ENCODE results near the gene GYS2. TPM values are rescaled to one million over a fixed set of nuclear protein-coding genes. Genes with fewer than 3 reads are reported as not detected.

Gene GYS2
- total RNA-seq, 6 experiments from 2014 or later: not detected

DNA sequence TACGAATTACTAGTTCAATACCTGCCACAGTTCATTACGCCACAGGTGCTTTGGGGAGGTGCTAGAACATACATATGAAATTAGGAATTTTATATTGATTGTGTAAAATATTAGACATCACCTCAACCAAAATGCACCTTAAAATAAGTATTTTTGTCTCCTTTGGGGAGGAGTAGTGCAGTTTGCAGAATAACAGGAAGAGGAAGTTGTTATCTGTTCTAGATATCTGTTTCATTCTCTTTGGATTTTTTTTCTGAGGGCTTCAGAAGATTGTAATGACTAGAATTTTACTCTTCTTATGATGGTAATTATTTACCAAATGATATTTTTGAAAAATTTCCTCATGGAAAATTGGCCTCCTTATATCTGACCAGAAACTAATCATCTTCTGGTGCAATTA is 9.9 kb upstream of the GYS2 start:
- Mint-ChIP-seq H3K27me3 (ENCODE audit: insufficient read depth) (no peaks in the 10 kb centered on the region; the same call in 1 of the 2 replicates), H3K36me3 (ENCODE audit: low read depth) (no peaks in the 10 kb centered on the region), H3K4me3 (no peak overlapping the region), H3K9me3 (no peaks in the 10 kb centered on the region), H3K4me1 (ENCODE audit: low read depth) (no peaks in the 10 kb centered on the region), H3K27ac (no peak overlapping the region)
- no peak for DNase-seq
- TF ChIP-seq, protein P1, sequence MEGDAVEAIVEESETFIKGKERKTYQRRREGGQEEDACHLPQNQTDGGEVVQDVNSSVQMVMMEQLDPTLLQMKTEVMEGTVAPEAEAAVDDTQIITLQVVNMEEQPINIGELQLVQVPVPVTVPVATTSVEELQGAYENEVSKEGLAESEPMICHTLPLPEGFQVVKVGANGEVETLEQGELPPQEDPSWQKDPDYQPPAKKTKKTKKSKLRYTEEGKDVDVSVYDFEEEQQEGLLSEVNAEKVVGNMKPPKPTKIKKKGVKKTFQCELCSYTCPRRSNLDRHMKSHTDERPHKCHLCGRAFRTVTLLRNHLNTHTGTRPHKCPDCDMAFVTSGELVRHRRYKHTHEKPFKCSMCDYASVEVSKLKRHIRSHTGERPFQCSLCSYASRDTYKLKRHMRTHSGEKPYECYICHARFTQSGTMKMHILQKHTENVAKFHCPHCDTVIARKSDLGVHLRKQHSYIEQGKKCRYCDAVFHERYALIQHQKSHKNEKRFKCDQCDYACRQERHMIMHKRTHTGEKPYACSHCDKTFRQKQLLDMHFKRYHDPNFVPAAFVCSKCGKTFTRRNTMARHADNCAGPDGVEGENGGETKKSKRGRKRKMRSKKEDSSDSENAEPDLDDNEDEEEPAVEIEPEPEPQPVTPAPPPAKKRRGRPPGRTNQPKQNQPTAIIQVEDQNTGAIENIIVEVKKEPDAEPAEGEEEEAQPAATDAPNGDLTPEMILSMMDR (IDR thresholded peaks at IDR 0.05): no peak

DNA sequence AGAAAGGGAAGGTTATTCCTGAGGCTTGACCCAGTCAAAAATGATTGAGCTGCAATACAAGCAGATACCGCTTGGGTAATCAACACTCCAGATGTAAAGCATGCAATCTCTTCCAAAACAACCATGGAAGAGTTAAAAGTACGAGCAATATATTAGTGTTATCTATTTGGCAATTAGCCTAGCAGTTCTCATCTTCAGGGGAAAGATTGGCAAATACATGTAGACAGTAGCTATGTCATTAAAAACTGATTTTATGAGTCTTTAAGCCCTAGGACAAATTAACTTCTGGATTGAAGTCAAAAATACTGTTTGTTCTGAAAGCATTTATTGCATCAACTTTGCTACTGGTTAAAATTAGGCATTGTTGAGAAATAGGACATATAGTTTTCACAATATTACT is 9.3 kb upstream of the GYS2 start:
- H3K4me3 Mint-ChIP-seq: no peak overlapping the region
- H3K9me3 Mint-ChIP-seq: no peaks in the 10 kb centered on the region
- no peak for DNase-seq
- H3K27ac Mint-ChIP-seq: no peak overlapping the region
- H3K27me3 Mint-ChIP-seq (ENCODE audit: insufficient read depth): no peaks in the 10 kb centered on the region; the same call in 1 of the 2 replicates
- TF ChIP-seq, protein P1 (IDR thresholded peaks at IDR 0.05): peak; percentile 55
- H3K4me1 Mint-ChIP-seq (ENCODE audit: low read depth): no peaks in the 10 kb centered on the region
- no peaks in the 10 kb centered on the region for H3K36me3 Mint-ChIP-seq (ENCODE audit: low read depth)

DNA sequence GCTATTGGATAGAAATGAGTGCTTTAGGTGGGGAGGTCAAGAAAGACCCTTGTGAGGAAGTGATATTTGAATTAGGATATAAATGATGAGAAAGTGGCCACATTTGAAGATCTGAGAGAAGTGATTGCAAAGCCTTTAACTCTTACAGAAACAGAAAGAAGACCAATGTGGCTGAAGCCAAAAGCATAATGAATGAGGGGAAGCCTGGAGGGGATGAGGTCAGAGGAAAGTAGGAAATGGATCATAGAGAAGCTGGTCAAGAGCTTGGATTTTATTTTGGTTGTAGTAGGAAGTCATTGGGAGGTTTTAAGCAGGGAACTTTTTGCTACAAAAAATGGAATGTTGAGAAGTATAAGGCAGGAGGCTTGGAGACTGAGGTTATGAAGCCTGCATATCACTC is 3.5 kb upstream of the GYS2 start:
- no peak overlapping the region for H3K27ac Mint-ChIP-seq
- TF ChIP-seq, protein P1 (IDR thresholded peaks at IDR 0.05): no peak
- no peak overlapping the region for H3K4me3 Mint-ChIP-seq
- H3K9me3 Mint-ChIP-seq: no peaks in the 10 kb centered on the region
- no peaks in the 10 kb centered on the region for H3K4me1 Mint-ChIP-seq (ENCODE audit: low read depth)
- H3K27me3 Mint-ChIP-seq (ENCODE audit: insufficient read depth): no peaks in the 10 kb centered on the region
- H3K36me3 Mint-ChIP-seq (ENCODE audit: low read depth): no peaks in the 10 kb centered on the region
- DNase-seq: no peak

DNA sequence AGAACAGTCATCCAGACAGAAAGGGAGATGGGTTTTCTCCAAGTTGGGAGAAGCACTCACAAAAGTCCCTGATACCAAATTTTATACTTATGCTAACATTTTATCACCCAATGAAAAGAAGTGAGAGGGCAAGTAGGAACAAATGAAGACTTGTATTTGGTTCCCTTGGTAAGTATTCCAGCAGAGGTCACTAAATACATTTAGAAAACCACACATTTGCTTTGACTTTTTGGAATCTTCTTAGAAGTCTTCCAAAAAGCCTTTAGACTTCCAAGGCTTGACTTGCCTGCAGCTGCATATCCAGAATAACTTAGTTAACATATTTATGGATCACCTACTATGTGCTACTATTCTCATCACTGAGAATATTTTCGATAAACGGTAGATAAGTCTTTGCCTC is 3.1 kb upstream of the GYS2 start:
- DNase-seq: peak; percentile 1
- Mint-ChIP-seq H3K27me3 (ENCODE audit: insufficient read depth) (no peaks in the 10 kb centered on the region), H3K36me3 (ENCODE audit: low read depth) (no peaks in the 10 kb centered on the region), H3K9me3 (no peaks in the 10 kb centered on the region), H3K4me3 (no peak overlapping the region), H3K27ac (no peak overlapping the region), H3K4me1 (ENCODE audit: low read depth) (no peaks in the 10 kb centered on the region)
- TF ChIP-seq, protein P1 (IDR thresholded peaks at IDR 0.05): peak; percentile 53; the same call in 1 of the 2 replicates

DNA sequence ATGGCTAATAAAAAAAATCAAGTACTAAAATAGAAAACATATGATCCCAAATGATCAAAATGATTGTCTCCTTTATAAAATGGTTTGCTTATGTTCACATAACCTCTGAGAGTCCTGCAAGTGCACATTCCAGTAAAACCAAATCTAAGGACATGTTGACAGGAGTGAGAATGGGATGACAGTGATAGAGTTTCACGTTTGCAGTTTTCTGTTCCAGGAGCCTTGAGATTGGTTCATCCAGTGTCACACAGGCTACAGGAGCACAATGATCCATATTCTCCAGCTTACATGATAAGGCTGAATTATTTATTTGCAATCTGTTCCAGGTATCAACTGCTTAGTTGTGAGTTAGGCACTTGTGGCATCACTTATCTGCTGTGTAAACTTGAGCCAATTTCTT is 1.5 kb upstream of the GYS2 start:
- no peaks in the 10 kb centered on the region for H3K36me3 Mint-ChIP-seq (ENCODE audit: low read depth)
- no peaks in the 10 kb centered on the region for H3K9me3 Mint-ChIP-seq
- no peaks in the 10 kb centered on the region for H3K4me1 Mint-ChIP-seq (ENCODE audit: low read depth)
- no peak overlapping the region for H3K4me3 Mint-ChIP-seq
- H3K27me3 Mint-ChIP-seq (ENCODE audit: insufficient read depth): no peaks in the 10 kb centered on the region; the same call in 1 of the 2 replicates
- H3K27ac Mint-ChIP-seq: no peak overlapping the region
- no peak for DNase-seq
- TF ChIP-seq, protein P1 (IDR thresholded peaks at IDR 0.05): no peak

DNA sequence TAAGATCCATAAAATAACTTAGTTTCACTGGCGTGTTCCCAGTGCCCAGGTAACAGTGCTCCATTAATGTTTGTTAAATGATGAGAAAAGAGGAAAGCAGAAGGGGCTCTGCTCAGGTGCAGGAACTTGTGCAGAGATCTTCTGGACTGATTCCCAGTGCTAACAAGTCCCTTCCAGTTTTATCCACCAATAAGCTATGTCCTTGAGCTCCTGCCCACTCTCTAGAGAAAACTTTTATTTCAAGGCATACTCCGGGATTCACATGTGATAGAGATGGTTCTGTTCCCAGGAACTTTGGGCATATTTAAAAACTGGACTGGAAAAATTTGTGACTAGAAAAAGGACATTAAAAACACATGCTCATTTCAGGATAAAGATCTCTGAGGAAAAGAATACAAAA is 1.9 kb downstream of the GYS2 start:
- no peaks in the 10 kb centered on the region for H3K36me3 Mint-ChIP-seq (ENCODE audit: low read depth)
- no peaks in the 10 kb centered on the region for H3K9me3 Mint-ChIP-seq
- TF ChIP-seq, protein P1 (IDR thresholded peaks at IDR 0.05): no peak
- DNase-seq: no peak
- H3K4me3 Mint-ChIP-seq: no peak overlapping the region
- H3K4me1 Mint-ChIP-seq (ENCODE audit: low read depth): no peaks in the 10 kb centered on the region
- no peak overlapping the region for H3K27ac Mint-ChIP-seq
- H3K27me3 Mint-ChIP-seq (ENCODE audit: insufficient read depth): no peaks in the 10 kb centered on the region; the same call in 1 of the 2 replicates

Data from HFFc6 (cell line).